T-helper 1 cell treated with Interleukin-12 subunit alpha and Interleukin-12 subunit beta and Interleukin-4 antibody, amounts not matched to agents 30 μg/mL and 1 μg/mL, for 36 hours (primary cell): ENCODE measurements around the gene WSB2.
"Not testable (repeated sequence)": the region's sequence is repeated elsewhere in the genome, so short reads cannot be mapped to it uniquely, and the experiment has no call there.

Source experiments
- H3K27ac Mint-ChIP-seq: one replicate; pipeline ENCODE4 v1.8.0; 2021; ENCODE audit warnings: mild to moderate bottlenecking, mixed read lengths
- H3K27me3 Mint-ChIP-seq: one replicate; pipeline ENCODE4 v1.8.0; 2021; ENCODE audit warnings: low read depth, mixed read lengths
- H3K36me3 Mint-ChIP-seq: one replicate; pipeline ENCODE4 v1.8.0; 2021; ENCODE audit warnings: low read depth, mixed read lengths
- H3K4me1 Mint-ChIP-seq: one replicate; pipeline ENCODE4 v1.8.0; 2021; ENCODE audit warnings: low read depth, mixed read lengths
- H3K4me3 Mint-ChIP-seq: one replicate; pipeline ENCODE4 v1.8.0; 2021; ENCODE audit warnings: mild to moderate bottlenecking, moderate library complexity, mixed read lengths
- H3K9me3 Mint-ChIP-seq: one replicate; pipeline ENCODE4 v1.8.0; 2021; ENCODE audit warnings: mixed read lengths

Gene WSB2

GRCh38 chr12:118081521-118081920 lies 20.5 kb upstream of the WSB2 start:
- H3K4me1 Mint-ChIP-seq, H3K4me3 Mint-ChIP-seq, H3K36me3 Mint-ChIP-seq, H3K9me3 Mint-ChIP-seq, H3K27ac Mint-ChIP-seq, H3K27me3 Mint-ChIP-seq: not testable (repeated sequence)

GRCh38 chr12:118073768-118074167 lies 12.8 kb upstream of the WSB2 start:
- Mint-ChIP-seq H3K4me3 (no peak overlapping the region), H3K27me3 (no peaks in the 10 kb centered on the region), H3K27ac (no peak overlapping the region), H3K36me3 (no peaks in the 10 kb centered on the region), H3K9me3 (no peaks in the 10 kb centered on the region), H3K4me1 (no peaks in the 10 kb centered on the region)

GRCh38 chr12:118070650-118071049 lies 9.7 kb upstream of the WSB2 start:
- Mint-ChIP-seq H3K36me3 (peaks cover under 1% of the 10 kb centered on the region), H3K27ac (no peak overlapping the region), H3K4me1 (peaks cover 15% of the 10 kb centered on the region), H3K9me3 (no peaks in the 10 kb centered on the region), H3K4me3 (no peak overlapping the region), H3K27me3 (no peaks in the 10 kb centered on the region)

GRCh38 chr12:118068445-118068844 lies 7.5 kb upstream of the WSB2 start:
- Mint-ChIP-seq H3K9me3 (no peaks in the 10 kb centered on the region), H3K27me3 (no peaks in the 10 kb centered on the region), H3K36me3 (peaks cover 5% of the 10 kb centered on the region), H3K4me1 (peaks cover 34% of the 10 kb centered on the region), H3K27ac (no peak overlapping the region), H3K4me3 (no peak overlapping the region)

- Mint-ChIP-seq H3K4me3 (peak overlapping the region; percentile 40), H3K4me1 (peaks cover 45% of the 10 kb centered on the region), H3K36me3 (peaks cover 10% of the 10 kb centered on the region), H3K27me3 (no peaks in the 10 kb centered on the region), H3K27ac (peak overlapping the region; percentile 56), H3K9me3 (no peaks in the 10 kb centered on the region)
These were observed 4.4 kb upstream of the WSB2 start for GRCh38 chr12:118065380-118065779.

- peaks cover 10% of the 10 kb centered on the region for H3K36me3 Mint-ChIP-seq
- peaks cover 52% of the 10 kb centered on the region for H3K4me1 Mint-ChIP-seq
- no peaks in the 10 kb centered on the region for H3K27me3 Mint-ChIP-seq
- no peaks in the 10 kb centered on the region for H3K9me3 Mint-ChIP-seq
- peak overlapping the region; percentile 74 for H3K27ac Mint-ChIP-seq
- peak overlapping the region; percentile 66 for H3K4me3 Mint-ChIP-seq
These were observed 3.6 kb upstream of the WSB2 start for GRCh38 chr12:118064608-118065007.

GRCh38 chr12:118063576-118064391 lies 2.8 kb upstream of the WSB2 start:
- Mint-ChIP-seq H3K36me3 (peaks cover 12% of the 10 kb centered on the region), H3K9me3 (no peaks in the 10 kb centered on the region), H3K4me3 (peak overlapping the region; percentile 66), H3K27ac (peak overlapping the region; percentile 57), H3K4me1 (peaks cover 61% of the 10 kb centered on the region), H3K27me3 (no peaks in the 10 kb centered on the region)

GRCh38 chr12:118061873-118062843 lies 1.2 kb upstream of the WSB2 start:
- peaks cover 12% of the 10 kb centered on the region for H3K36me3 Mint-ChIP-seq
- H3K27ac Mint-ChIP-seq: peak overlapping the region; percentile 95
- H3K4me1 Mint-ChIP-seq: peaks cover 52% of the 10 kb centered on the region
- H3K4me3 Mint-ChIP-seq: peak overlapping the region; percentile 97
- no peaks in the 10 kb centered on the region for H3K27me3 Mint-ChIP-seq
- H3K9me3 Mint-ChIP-seq: no peaks in the 10 kb centered on the region

- peaks cover 52% of the 10 kb centered on the region for H3K4me1 Mint-ChIP-seq
- H3K9me3 Mint-ChIP-seq: no peaks in the 10 kb centered on the region
- peak overlapping the region; percentile 90 for H3K27ac Mint-ChIP-seq
- peak overlapping the region; percentile 87 for H3K4me3 Mint-ChIP-seq
- H3K27me3 Mint-ChIP-seq: no peaks in the 10 kb centered on the region
- peaks cover 11% of the 10 kb centered on the region for H3K36me3 Mint-ChIP-seq
These were observed 523 bp downstream of the WSB2 start for GRCh38 chr12:118060301-118061010.

GRCh38 chr12:118059341-118060191 lies 1.4 kb downstream of the WSB2 start:
- peaks cover 9% of the 10 kb centered on the region for H3K36me3 Mint-ChIP-seq
- no peaks in the 10 kb centered on the region for H3K27me3 Mint-ChIP-seq
- H3K4me3 Mint-ChIP-seq: peak overlapping the region; percentile 87
- H3K9me3 Mint-ChIP-seq: no peaks in the 10 kb centered on the region
- H3K27ac Mint-ChIP-seq: peak overlapping the region; percentile 90
- H3K4me1 Mint-ChIP-seq: peaks cover 47% of the 10 kb centered on the region

- no peak overlapping the region for H3K27ac Mint-ChIP-seq
- no peaks in the 10 kb centered on the region for H3K9me3 Mint-ChIP-seq
- no peak overlapping the region for H3K4me3 Mint-ChIP-seq
- no peaks in the 10 kb centered on the region for H3K27me3 Mint-ChIP-seq
- peaks cover 40% of the 10 kb centered on the region for H3K4me1 Mint-ChIP-seq
- H3K36me3 Mint-ChIP-seq: peaks cover 9% of the 10 kb centered on the region
These were observed 2.1 kb downstream of the WSB2 start for GRCh38 chr12:118058881-118059280.

GRCh38 chr12:118058227-118058626 lies 2.8 kb downstream of the WSB2 start:
- Mint-ChIP-seq H3K27me3 (no peaks in the 10 kb centered on the region), H3K36me3 (peaks cover 12% of the 10 kb centered on the region), H3K27ac (no peak overlapping the region), H3K4me3 (no peak overlapping the region), H3K4me1 (peaks cover 38% of the 10 kb centered on the region), H3K9me3 (no peaks in the 10 kb centered on the region)

- Mint-ChIP-seq H3K4me3 (no peak overlapping the region), H3K9me3 (no peaks in the 10 kb centered on the region), H3K27ac (peak overlapping the region; percentile 3), H3K36me3 (peaks cover 16% of the 10 kb centered on the region), H3K27me3 (no peaks in the 10 kb centered on the region), H3K4me1 (peaks cover 39% of the 10 kb centered on the region)
These were observed 4.9 kb downstream of the WSB2 start for GRCh38 chr12:118055865-118056773.
